ELR (cell line): Measurements from ENCODE around the gene SGSM2.
A peak's percentile ranks its signal among the peaks of the same experiment; 100 is the strongest.

ENCODE experiments used
- DNase-seq: peaks from one replicate; pipeline ENCODE4 v3.0.0-alpha.2; 2015; ENCODE audit warnings: low read depth

The SGSM2 gene

GRCh38 chr17:2387086-2388019 is 50.1 kb downstream of the SGSM2 start:
- no peak for DNase-seq

- no peak for DNase-seq
These were observed 50.9 kb downstream of the SGSM2 start for GRCh38 chr17:2388020-2388682.

- DNase-seq, result peak; percentile 38
These were observed 51.4 kb downstream of the SGSM2 start for GRCh38 chr17:2388683-2389055.

- DNase-seq, result no peak
These were observed 53.0 kb downstream of the SGSM2 start for GRCh38 chr17:2390199-2390836.

- no peak for DNase-seq
These were observed 54.4 kb downstream of the SGSM2 start for GRCh38 chr17:2391597-2392251.

- DNase-seq, result peak; percentile 95
These were observed 55.2 kb downstream of the SGSM2 start for GRCh38 chr17:2392252-2393173.

GRCh38 chr17:2393174-2393953 is 56.1 kb downstream of the SGSM2 start:
- DNase-seq, result peak; percentile 93

GRCh38 chr17:2393954-2394749 is 56.9 kb downstream of the SGSM2 start:
- DNase-seq, result no peak

- DNase-seq, result no peak
These were observed 57.5 kb downstream of the SGSM2 start for GRCh38 chr17:2394775-2395201.

GRCh38 chr17:2395258-2396181 is 58.2 kb downstream of the SGSM2 start:
- DNase-seq, result peak; percentile 66

- no peak for DNase-seq
These were observed 58.9 kb downstream of the SGSM2 start for GRCh38 chr17:2396192-2396567.

- peak; percentile 97 for DNase-seq
These were observed 59.4 kb downstream of the SGSM2 start for GRCh38 chr17:2396568-2397246.

- DNase-seq, result no peak
These were observed 60.2 kb downstream of the SGSM2 start for GRCh38 chr17:2397247-2398171.

- DNase-seq, result no peak
These were observed 60.9 kb downstream of the SGSM2 start for GRCh38 chr17:2398182-2398581.

- peak; percentile 91 for DNase-seq
These were observed 61.6 kb downstream of the SGSM2 start for GRCh38 chr17:2398655-2399571.
